K562 (cell line): Measurements from ENCODE around the gene PPT2. TPM values are rescaled to one million over a fixed set of nuclear protein-coding genes. Genes with fewer than 3 reads are reported as not detected.
A peak's percentile ranks its signal among the peaks of the same experiment; 100 is the strongest.

ENCODE experiments used
- C11orf30 ChIP-seq: fragments of 450-650 bp; IDR thresholded peaks from 2 replicates; pipeline ENCODE4 v1.6.1; 2016; ENCODE audit warnings: low read depth, mild to moderate bottlenecking
- CXXC5 ChIP-seq: fragments of 250-450 bp; sonication (Bioruptor Pico); IDR thresholded peaks from 2 replicates; pipeline ENCODE4 v1.8.0; 2022; ENCODE audit warnings: inconsistent platforms, mild to moderate bottlenecking, moderate library complexity
- ESRRA ChIP-seq: fragments of 450-650 bp; IDR thresholded peaks from 2 replicates; pipeline ENCODE4 v1.6.1; 2014; ENCODE audit warnings: low read depth, mild to moderate bottlenecking, moderate library complexity, borderline replicate concordance
- GABPA ChIP-seq: fragments of 200-800 bp; sonication (Bioruptor generic); conservative IDR thresholded peaks from 2 replicates; pipeline ENCODE4 v1.6.1; 2016; ENCODE audit warnings: low read depth, missing genetic modification characterization, missing compliant biosample characterization
- GATA2 ChIP-seq: sonication (generic); formaldehyde crosslinking; IDR thresholded peaks from 2 replicates; pipeline ENCODE4 v1.4.0; 2020; ENCODE audit warnings: mild to moderate bottlenecking, missing genetic modification reagents
- HDAC3 ChIP-seq: fragments of 450-650 bp; IDR thresholded peaks from 2 replicates; pipeline ENCODE4 v1.6.1; 2018; ENCODE audit warnings: borderline replicate concordance, mild to moderate bottlenecking, moderate library complexity; ENCODE audit not compliant: partially characterized antibody
- HDAC6 ChIP-seq: IDR thresholded peaks from 2 replicates; pipeline ENCODE4 v1.6.1; 2012; ENCODE audit warnings: low read depth, mild to moderate bottlenecking, control low read depth, inconsistent platforms, low read length, moderate library complexity
- KLF16 ChIP-seq: IDR thresholded peaks from 2 replicates; pipeline ENCODE4 v1.6.1; 2016; ENCODE audit warnings: antibody characterized with exemption
- MEF2D ChIP-seq: conservative IDR thresholded peaks from 2 replicates; pipeline ENCODE4 v1.6.1; 2016; ENCODE audit warnings: low read depth, missing genetic modification characterization, missing compliant biosample characterization
- NEUROD1 ChIP-seq: fragments of 150-350 bp; IDR thresholded peaks from 2 replicates; pipeline ENCODE4 v1.6.1; 2014; ENCODE audit warnings: borderline replicate concordance, low read length, low read depth; ENCODE audit not compliant: partially characterized antibody
- NONO ChIP-seq, 2 experiments: fragments of 200-400 bp in 1 of 2; fragments of 450-650 bp in 1 of 2; formaldehyde crosslinking in 1 of 2; IDR thresholded peaks; 2 replicates each; pipeline ENCODE4 v1.6.1; 2017; ENCODE audit warnings: low read depth in 2 of 2, mild to moderate bottlenecking in 2 of 2, moderate library complexity in 2 of 2, low read length in 1 of 2
- SIRT6 ChIP-seq: IDR thresholded peaks from one replicate; pipeline ENCODE4 v1.6.1; 2012; ENCODE audit warnings: low read depth, mild to moderate bottlenecking, control low read depth, inconsistent platforms, low read length, moderate library complexity
- SRF ChIP-seq, 2 experiments: fragments of 250-450, 450-650 bp in 1 of 2; sonication (Bioruptor Pico) in 1 of 2; sonication (generic) in 1 of 2; formaldehyde crosslinking; IDR thresholded peaks; 2 replicates each; pipeline versions ENCODE4 v1.5.0 to v1.5.1; 2020 to 2022; ENCODE audit warnings: mild to moderate bottlenecking in 1 of 2, missing genetic modification reagents in 1 of 2
- TRIM28 ChIP-seq: fragments of 450-650 bp; IDR thresholded peaks from 2 replicates; pipeline ENCODE4 v1.6.1; 2017
- ZBED1 ChIP-seq: IDR thresholded peaks from 2 replicates; pipeline ENCODE4 v1.6.1; 2014
- ZC3H4 ChIP-seq: sonication (generic); formaldehyde crosslinking; IDR thresholded peaks from 2 replicates; pipeline ENCODE4 v1.9.0; 2021; ENCODE audit warnings: missing genetic modification reagents, borderline replicate concordance
- ZNF324 ChIP-seq: fragments of 250-450 bp; sonication (Bioruptor Pico); IDR thresholded peaks from 2 replicates; pipeline ENCODE4 v1.4.0; 2020; ENCODE audit warnings: mild to moderate bottlenecking
- ZNF589 ChIP-seq: fragments of 200-800 bp; sonication (Bioruptor generic); IDR thresholded peaks from 2 replicates; pipeline ENCODE4 v1.6.1; 2016; ENCODE audit warnings: low read depth, missing genetic modification characterization, missing compliant biosample characterization
- polyA plus RNA-seq, 8 experiments: library from polyadenylated mRNA; depleted of rRNA in 4 of 8; stranded (reverse) in 5 of 8; unstranded in 3 of 8; fragments of >200 nt; fragmentation: Nextera tagmentation in 2 of 8; fragmentation: Illumina TruSeq in 1 of 8; extraction: Ambion mirVana in 2 of 8; extraction: Trizol in 1 of 8; gene quantifications; 2 replicates each; pipeline versions ENCODE4 v1.2.1 to v1.2.3, GENCODE V29; 2011 to 2014; ENCODE audit warnings: inconsistent platforms in 1 of 8, missing spikeins in 1 of 8
- total RNA-seq, 7 experiments: library from RNA; depleted of rRNA in 6 of 7; stranded (reverse); fragments of >200 nt in 6 of 7; fragmentation: Illumina TruSeq in 2 of 7; extraction: Trizol in 2 of 7; gene quantifications; 2 replicates each; pipeline versions ENCODE4 v1.2.1 to v1.2.3, GENCODE V29; 2011 to 2021; ENCODE audit warnings: low replicate concordance in 1 of 7
- TF ChIP-seq, protein P1 (sequence below): fragments of 450-650 bp; formaldehyde crosslinking; IDR thresholded peaks from 2 replicates; pipeline ENCODE4 v1.4.0; 2020; ENCODE audit warnings: mild to moderate bottlenecking, moderate library complexity
- TF ChIP-seq, protein P2 (sequence below): fragments of 450-650 bp; IDR thresholded peaks from 2 replicates; pipeline ENCODE4 v1.6.1; 2016; ENCODE audit warnings: low read depth

The PPT2 gene
- total and polyA plus RNA-seq, 9 of the 15 experiments (the other 6 are each of a cell fraction or from before 2014, with no cell fraction given), result 27.4 to 98.8 (median 69.9) TPM

GRCh38 chr6:32167761-32168262, 13.9 kb downstream of the PPT2 start (continued):
- TF ChIP-seq, protein P1, sequence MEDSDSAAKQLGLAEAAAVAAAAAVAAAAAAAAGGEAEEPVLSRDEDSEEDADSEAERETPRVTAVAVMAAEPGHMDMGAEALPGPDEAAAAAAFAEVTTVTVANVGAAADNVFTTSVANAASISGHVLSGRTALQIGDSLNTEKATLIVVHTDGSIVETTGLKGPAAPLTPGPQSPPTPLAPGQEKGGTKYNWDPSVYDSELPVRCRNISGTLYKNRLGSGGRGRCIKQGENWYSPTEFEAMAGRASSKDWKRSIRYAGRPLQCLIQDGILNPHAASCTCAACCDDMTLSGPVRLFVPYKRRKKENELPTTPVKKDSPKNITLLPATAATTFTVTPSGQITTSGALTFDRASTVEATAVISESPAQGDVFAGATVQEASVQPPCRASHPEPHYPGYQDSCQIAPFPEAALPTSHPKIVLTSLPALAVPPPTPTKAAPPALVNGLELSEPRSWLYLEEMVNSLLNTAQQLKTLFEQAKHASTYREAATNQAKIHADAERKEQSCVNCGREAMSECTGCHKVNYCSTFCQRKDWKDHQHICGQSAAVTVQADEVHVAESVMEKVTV, result 0 out of 2 replicates have a peak, but pooled peaks have one; percentile 26
- TF ChIP-seq ZNF324 (CRISPR knock-in tag) (no peak), HDAC3 (peak; percentile 78), HDAC6 (no peak), KLF16 (peak; percentile 90), ESRRA (peak; percentile 61; the same call in 1 of the 2 replicates), SRF (CRISPR knock-in tag; IDR thresholded peaks at IDR 0.05) (0 out of 4 replicates have a peak, but pooled peaks of 1 of the 2 experiments have one; percentile 14), SIRT6 (no peak), TRIM28 (peak; percentile 91; the same call in 1 of the 2 replicates), CXXC5 (CRISPR knock-in tag) (peak; percentile 94), MEF2D (tag) (0 out of 2 replicates have a peak, but pooled peaks have one; percentile 50), ZNF589 (peak; percentile 92; the same call in 1 of the 2 replicates), ZBED1 (peak; percentile 76; the same call in 1 of the 2 replicates), NEUROD1 (peak; percentile 68), C11orf30 (no peak; the same call in 1 of the 2 replicates), GABPA (peak; percentile 50), ZC3H4 (no peak), NONO (IDR thresholded peaks at IDR 0.05; ENCODE audit: low read depth in 2 of 2, low read length in 1 of 2) (peak in 1 of 2 experiments; percentile 74; a peak in 1 of 4 replicates), GATA2 (CRISPR knock-in tag) (peak; percentile 93)
- TF ChIP-seq, protein P2, sequence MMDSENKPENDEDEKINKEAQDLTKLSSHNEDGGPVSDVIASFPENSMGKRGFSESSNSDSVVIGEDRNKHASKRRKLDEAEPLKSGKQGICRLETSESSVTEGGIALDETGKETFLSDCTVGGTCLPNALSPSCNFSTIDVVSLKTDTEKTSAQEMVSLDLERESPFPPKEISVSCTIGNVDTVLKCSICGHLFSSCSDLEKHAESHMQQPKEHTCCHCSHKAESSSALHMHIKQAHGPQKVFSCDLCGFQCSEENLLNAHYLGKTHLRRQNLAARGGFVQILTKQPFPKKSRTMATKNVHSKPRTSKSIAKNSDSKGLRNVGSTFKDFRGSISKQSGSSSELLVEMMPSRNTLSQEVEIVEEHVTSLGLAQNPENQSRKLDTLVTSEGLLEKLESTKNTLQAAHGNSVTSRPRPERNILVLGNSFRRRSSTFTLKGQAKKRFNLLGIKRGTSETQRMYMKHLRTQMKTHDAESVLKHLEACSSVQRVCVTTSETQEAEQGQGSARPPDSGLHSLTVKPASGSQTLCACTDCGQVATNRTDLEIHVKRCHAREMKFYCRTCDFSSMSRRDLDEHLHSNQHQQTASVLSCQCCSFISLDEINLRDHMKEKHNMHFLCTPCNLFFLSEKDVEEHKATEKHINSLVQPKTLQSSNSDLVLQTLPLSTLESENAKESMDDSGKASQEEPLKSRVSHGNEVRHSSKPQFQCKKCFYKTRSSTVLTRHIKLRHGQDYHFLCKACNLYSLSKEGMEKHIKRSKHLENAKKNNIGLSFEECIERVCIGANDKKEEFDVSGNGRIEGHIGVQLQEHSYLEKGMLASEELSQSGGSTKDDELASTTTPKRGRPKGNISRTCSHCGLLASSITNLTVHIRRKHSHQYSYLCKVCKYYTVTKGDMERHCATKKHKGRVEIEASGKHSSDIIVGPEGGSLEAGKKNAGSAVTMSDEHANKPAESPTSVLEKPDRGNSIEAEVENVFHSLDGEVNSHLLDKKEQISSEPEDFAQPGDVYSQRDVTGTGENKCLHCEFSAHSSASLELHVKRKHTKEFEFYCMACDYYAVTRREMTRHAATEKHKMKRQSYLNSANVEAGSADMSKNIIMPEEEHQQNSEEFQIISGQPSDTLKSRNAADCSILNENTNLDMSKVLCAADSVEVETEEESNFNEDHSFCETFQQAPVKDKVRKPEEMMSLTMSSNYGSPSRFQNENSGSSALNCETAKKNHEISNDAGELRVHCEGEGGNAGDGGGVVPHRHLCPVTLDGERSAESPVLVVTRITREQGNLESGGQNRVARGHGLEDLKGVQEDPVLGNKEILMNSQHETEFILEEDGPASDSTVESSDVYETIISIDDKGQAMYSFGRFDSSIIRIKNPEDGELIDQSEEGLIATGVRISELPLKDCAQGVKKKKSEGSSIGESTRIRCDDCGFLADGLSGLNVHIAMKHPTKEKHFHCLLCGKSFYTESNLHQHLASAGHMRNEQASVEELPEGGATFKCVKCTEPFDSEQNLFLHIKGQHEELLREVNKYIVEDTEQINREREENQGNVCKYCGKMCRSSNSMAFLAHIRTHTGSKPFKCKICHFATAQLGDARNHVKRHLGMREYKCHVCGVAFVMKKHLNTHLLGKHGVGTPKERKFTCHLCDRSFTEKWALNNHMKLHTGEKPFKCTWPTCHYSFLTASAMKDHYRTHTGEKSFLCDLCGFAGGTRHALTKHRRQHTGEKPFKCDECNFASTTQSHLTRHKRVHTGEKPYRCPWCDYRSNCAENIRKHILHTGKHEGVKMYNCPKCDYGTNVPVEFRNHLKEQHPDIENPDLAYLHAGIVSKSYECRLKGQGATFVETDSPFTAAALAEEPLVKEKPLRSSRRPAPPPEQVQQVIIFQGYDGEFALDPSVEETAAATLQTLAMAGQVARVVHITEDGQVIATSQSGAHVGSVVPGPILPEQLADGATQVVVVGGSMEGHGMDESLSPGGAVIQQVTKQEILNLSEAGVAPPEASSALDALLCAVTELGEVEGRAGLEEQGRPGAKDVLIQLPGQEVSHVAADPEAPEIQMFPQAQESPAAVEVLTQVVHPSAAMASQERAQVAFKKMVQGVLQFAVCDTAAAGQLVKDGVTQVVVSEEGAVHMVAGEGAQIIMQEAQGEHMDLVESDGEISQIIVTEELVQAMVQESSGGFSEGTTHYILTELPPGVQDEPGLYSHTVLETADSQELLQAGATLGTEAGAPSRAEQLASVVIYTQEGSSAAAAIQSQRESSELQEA, result no peak
